G401 (cell line): ENCODE data around the gene C1GALT1. TPM values are rescaled to one million over a fixed set of nuclear protein-coding genes. Genes with fewer than 3 reads are reported as not detected.
A peak's percentile ranks its signal among the peaks of the same experiment; 100 is the strongest.
"Not testable (repeated sequence)": the region's sequence is repeated elsewhere in the genome, so short reads cannot be mapped to it uniquely, and the experiment has no call there.

Experiments
- DNase-seq: peaks from one replicate; pipeline ENCODE4 v3.0.0-alpha.2; 2015; ENCODE audit warnings: low spot score
- in situ Hi-C: cut with HindIII; loops from 2 replicates; pipeline ENCODE4 v1.10.0; 2016; ENCODE audit warnings: low sequenced_read_pairs, mixed read lengths
- total RNA-seq: library from RNA; depleted of rRNA; stranded (reverse); fragments of >200 nt; shearing (Covaris generic); gene quantifications from 2 replicates; pipeline ENCODE4 v1.2.3, GENCODE V29; 2014; rRNA removed

C1GALT1 gene
- 37.5 and 53.7 TPM in 2 replicates for total RNA-seq

GRCh38 chr7:7182156-7183060 is at the start of gene C1GALT1:
C1GALT1 (plus strand) TSS chr7:7182544; CDS start chr7:7234320, 51,776 bp downstream.
- in situ Hi-C loops = no loop called here
- DNase-seq = peak; percentile 98

GRCh38 chr7:7134046-7134445 is 48.3 kb upstream of the C1GALT1 start:
- in situ Hi-C loops = no loop called here
- DNase-seq = no peak

- in situ Hi-C loops = no loop called here
- DNase-seq = no peak
These were observed 47.3 kb upstream of the C1GALT1 start for GRCh38 chr7:7135074-7135473.

GRCh38 chr7:7135924-7136323 is 46.4 kb upstream of the C1GALT1 start:
- in situ Hi-C loops, DNase-seq: not testable (repeated sequence)

GRCh38 chr7:7136466-7137381 is 45.6 kb upstream of the C1GALT1 start:
- in situ Hi-C loops = no loop called here
- no peak for DNase-seq

- DNase-seq = no peak
- in situ Hi-C loops = no loop called here
These were observed 43.4 kb upstream of the C1GALT1 start for GRCh38 chr7:7138897-7139296.

GRCh38 chr7:7143404-7143803 is 38.9 kb upstream of the C1GALT1 start:
- DNase-seq, in situ Hi-C loops: not testable (repeated sequence)

GRCh38 chr7:7145151-7145550 is 37.2 kb upstream of the C1GALT1 start:
- in situ Hi-C loops, DNase-seq: not testable (repeated sequence)

- in situ Hi-C loops = no loop called here
- DNase-seq = no peak
These were observed 35.5 kb upstream of the C1GALT1 start for GRCh38 chr7:7146837-7147236.

GRCh38 chr7:7148798-7149481 is 33.4 kb upstream of the C1GALT1 start:
- in situ Hi-C loops = no loop called here
- DNase-seq = no peak

- no peak for DNase-seq
- in situ Hi-C loops = no loop called here
These were observed 31.1 kb upstream of the C1GALT1 start for GRCh38 chr7:7151285-7151684.

GRCh38 chr7:7151865-7152264 is 30.5 kb upstream of the C1GALT1 start:
- in situ Hi-C loops = no loop called here
- no peak for DNase-seq

- no peak for DNase-seq
- in situ Hi-C loops = no loop called here
These were observed 30.0 kb upstream of the C1GALT1 start for GRCh38 chr7:7152315-7152714.

GRCh38 chr7:7154355-7154754 is 28.0 kb upstream of the C1GALT1 start:
- DNase-seq, in situ Hi-C loops: not testable (repeated sequence)

GRCh38 chr7:7156663-7157062 is 25.7 kb upstream of the C1GALT1 start:
- in situ Hi-C loops = no loop called here
- no peak for DNase-seq

GRCh38 chr7:7157177-7157886 is 25.0 kb upstream of the C1GALT1 start:
- no peak for DNase-seq
- in situ Hi-C loops = no loop called here

- in situ Hi-C loops = no loop called here
- no peak for DNase-seq
These were observed 24.5 kb upstream of the C1GALT1 start for GRCh38 chr7:7157887-7158271.

- in situ Hi-C loops = no loop called here
- DNase-seq = no peak
These were observed 23.2 kb upstream of the C1GALT1 start for GRCh38 chr7:7159063-7159658.
